ENCODE data around the gene TLE5. TPM values are rescaled to one million over a fixed set of nuclear protein-coding genes. Genes with fewer than 3 reads are reported as not detected.
"Not testable (repeated sequence)": the region's sequence is repeated elsewhere in the genome, so short reads cannot be mapped to it uniquely, and the experiment has no call there.

TLE5 gene
- total RNA-seq, 6 experiments from 2014 or later: 119 to 198 (median 152) TPM

DNA sequence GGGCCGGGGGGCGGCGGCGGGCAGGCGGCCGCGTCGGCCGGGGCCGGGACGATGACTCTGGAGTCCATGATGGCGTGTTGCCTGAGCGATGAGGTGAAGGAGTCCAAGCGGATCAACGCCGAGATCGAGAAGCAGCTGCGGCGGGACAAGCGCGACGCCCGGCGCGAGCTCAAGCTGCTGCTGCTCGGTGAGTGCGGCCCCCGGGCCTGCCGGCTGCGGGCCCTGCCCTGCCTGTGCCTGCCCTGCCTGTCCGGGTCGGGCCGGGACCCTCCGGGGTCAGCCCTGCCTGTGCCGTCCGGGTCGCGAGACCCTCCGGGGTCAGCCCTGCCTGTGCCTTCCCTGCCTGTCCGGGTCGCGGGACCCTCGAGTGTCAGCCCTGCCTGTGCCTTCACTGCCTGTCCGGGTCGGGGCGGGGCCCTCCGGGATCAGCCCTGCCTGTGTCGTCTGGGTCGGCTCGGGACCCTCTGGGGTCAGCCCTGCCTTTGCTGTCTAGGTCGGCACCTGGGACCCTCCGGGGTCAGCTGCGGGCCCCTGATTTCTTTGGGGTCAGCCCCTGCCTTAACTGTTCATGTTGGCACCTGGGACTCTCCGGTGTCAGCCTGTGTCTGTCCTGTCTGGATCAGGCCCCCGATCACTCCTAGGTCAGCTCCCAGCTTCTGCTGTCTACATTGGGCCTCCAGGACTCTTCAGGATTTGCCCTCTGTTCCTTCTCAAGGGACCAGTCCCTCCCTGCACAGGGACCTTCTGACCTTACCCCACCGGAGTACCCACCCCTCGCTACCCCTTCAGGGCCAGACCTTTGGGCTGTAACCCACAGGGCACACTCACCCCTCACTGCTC lies 32.5 kb upstream of the TLE5 start:
- WGBS (ENCODE audit: insufficient coverage, low coverage, low lambda C conversion rate, missing lambda C conversion rate): 0% methylated on average over 3 of the region's 57 CpGs
- H3K36me3 ChIP-seq: no peaks in the 10 kb centered on the region
- no peak for TF ChIP-seq POLR2A (IDR thresholded peaks at IDR 0.05)
- TF ChIP-seq, protein P1, sequence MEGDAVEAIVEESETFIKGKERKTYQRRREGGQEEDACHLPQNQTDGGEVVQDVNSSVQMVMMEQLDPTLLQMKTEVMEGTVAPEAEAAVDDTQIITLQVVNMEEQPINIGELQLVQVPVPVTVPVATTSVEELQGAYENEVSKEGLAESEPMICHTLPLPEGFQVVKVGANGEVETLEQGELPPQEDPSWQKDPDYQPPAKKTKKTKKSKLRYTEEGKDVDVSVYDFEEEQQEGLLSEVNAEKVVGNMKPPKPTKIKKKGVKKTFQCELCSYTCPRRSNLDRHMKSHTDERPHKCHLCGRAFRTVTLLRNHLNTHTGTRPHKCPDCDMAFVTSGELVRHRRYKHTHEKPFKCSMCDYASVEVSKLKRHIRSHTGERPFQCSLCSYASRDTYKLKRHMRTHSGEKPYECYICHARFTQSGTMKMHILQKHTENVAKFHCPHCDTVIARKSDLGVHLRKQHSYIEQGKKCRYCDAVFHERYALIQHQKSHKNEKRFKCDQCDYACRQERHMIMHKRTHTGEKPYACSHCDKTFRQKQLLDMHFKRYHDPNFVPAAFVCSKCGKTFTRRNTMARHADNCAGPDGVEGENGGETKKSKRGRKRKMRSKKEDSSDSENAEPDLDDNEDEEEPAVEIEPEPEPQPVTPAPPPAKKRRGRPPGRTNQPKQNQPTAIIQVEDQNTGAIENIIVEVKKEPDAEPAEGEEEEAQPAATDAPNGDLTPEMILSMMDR (IDR thresholded peaks at IDR 0.05): no peak
- no peaks in the 10 kb centered on the region for H3K27me3 ChIP-seq
- ATAC-seq (no peak), DNase-seq (peak in 2 of 3 donors; percentile 54 to 60)
- H3K9me3 ChIP-seq: no peaks in the 10 kb centered on the region
- H3K4me3 ChIP-seq: peak overlapping the region; percentile 87 to 93 (median 89)
- intact Hi-C loops (cut with DNase I): no loop called here
- peak overlapping the region; percentile 60 to 76 (median 60) for H3K27ac ChIP-seq
- peaks cover 0 to 39% (median 15%) of the 10 kb centered on the region in 4 donors for H3K4me1 ChIP-seq

GRCh38 chr19:3089299-3089855 lies 27.1 kb upstream of the TLE5 start:
- H3K27me3 ChIP-seq; intact Hi-C loops (cut with DNase I); ATAC-seq; H3K4me1 ChIP-seq; H3K36me3 ChIP-seq; H3K4me3 ChIP-seq; H3K9me3 ChIP-seq; H3K27ac ChIP-seq; DNase-seq: not testable (repeated sequence)
- 83% methylated on average over 4 of the region's 7 CpGs for WGBS (ENCODE audit: insufficient coverage, low coverage, low lambda C conversion rate, missing lambda C conversion rate)

GRCh38 chr19:3087769-3088168 lies 25.5 kb upstream of the TLE5 start:
- 81% methylated on average over 8 of the region's 10 CpGs for WGBS (ENCODE audit: insufficient coverage, low coverage, low lambda C conversion rate, missing lambda C conversion rate)
- no peaks in the 10 kb centered on the region for H3K9me3 ChIP-seq
- TF ChIP-seq, protein P1 (IDR thresholded peaks at IDR 0.05): no peak
- TF ChIP-seq POLR2A (IDR thresholded peaks at IDR 0.05): no peak
- no peak for ATAC-seq
- H3K4me3 ChIP-seq: no peak overlapping the region
- DNase-seq: no peak
- H3K36me3 ChIP-seq: no peaks in the 10 kb centered on the region
- H3K4me1 ChIP-seq: no peaks in the 10 kb centered on the region
- H3K27me3 ChIP-seq: no peaks in the 10 kb centered on the region
- H3K27ac ChIP-seq: no peak overlapping the region
- intact Hi-C loops (cut with DNase I): no loop called here

GRCh38 chr19:3084943-3085342 lies 22.6 kb upstream of the TLE5 start:
- TF ChIP-seq, protein P1 (IDR thresholded peaks at IDR 0.05): no peak
- TF ChIP-seq POLR2A (IDR thresholded peaks at IDR 0.05): no peak
- H3K27me3 ChIP-seq: no peaks in the 10 kb centered on the region
- H3K9me3 ChIP-seq: no peaks in the 10 kb centered on the region
- H3K4me1 ChIP-seq: no peaks in the 10 kb centered on the region
- H3K27ac ChIP-seq: no peak overlapping the region
- intact Hi-C loops (cut with DNase I): no loop called here
- H3K4me3 ChIP-seq: no peak overlapping the region
- DNase-seq: no peak
- ATAC-seq: peak in 1 of 4 donors; percentile 33
- WGBS (ENCODE audit: insufficient coverage, low coverage, low lambda C conversion rate, missing lambda C conversion rate): 65% methylated on average over 2 of the region's 10 CpGs
- no peaks in the 10 kb centered on the region for H3K36me3 ChIP-seq

- no peak overlapping the region for H3K27ac ChIP-seq
- WGBS (ENCODE audit: insufficient coverage, low coverage, low lambda C conversion rate, missing lambda C conversion rate): 92% methylated on average over 7 of the region's 7 CpGs
- H3K9me3 ChIP-seq: no peaks in the 10 kb centered on the region
- DNase-seq (no peak), ATAC-seq (no peak)
- TF ChIP-seq, protein P1 (IDR thresholded peaks at IDR 0.05): no peak
- no peak for TF ChIP-seq POLR2A (IDR thresholded peaks at IDR 0.05)
- no peaks in the 10 kb centered on the region for H3K27me3 ChIP-seq
- H3K4me1 ChIP-seq: no peaks in the 10 kb centered on the region
- intact Hi-C loops (cut with DNase I): no loop called here
- H3K36me3 ChIP-seq: no peaks in the 10 kb centered on the region
- no peak overlapping the region for H3K4me3 ChIP-seq
These were observed 21.7 kb upstream of the TLE5 start for GRCh38 chr19:3083964-3084363.
